HepG2 (cell line): Measurements from ENCODE around the gene ABCA3. TPM values are rescaled to one million over a fixed set of nuclear protein-coding genes. Genes with fewer than 3 reads are reported as not detected.

Source experiments
- CEBPB ChIP-seq: IDR thresholded peaks from 2 replicates; pipeline ENCODE4 v1.6.1; 2011; ENCODE audit warnings: low read depth, low read length, improper control_type of control experiment, borderline replicate concordance
- GTF2F1 ChIP-seq: fragments of 150-350 bp; IDR thresholded peaks from 2 replicates; pipeline ENCODE4 v1.6.1; 2014; ENCODE audit warnings: low read length
- HOXA5 ChIP-seq: sonication (generic); formaldehyde crosslinking; IDR thresholded peaks from 2 replicates; pipeline ENCODE4 v1.4.0; 2020; ENCODE audit warnings: missing genetic modification reagents
- IKZF1 ChIP-seq: fragments of 450-650 bp; IDR thresholded peaks from 2 replicates; pipeline ENCODE4 v1.7.1; 2016
- ISX ChIP-seq: sonication (generic); formaldehyde crosslinking; conservative IDR thresholded peaks from 2 replicates; pipeline ENCODE4 v1.5.0; 2020; ENCODE audit warnings: missing genetic modification reagents
- MED13 ChIP-seq: sonication (generic); formaldehyde crosslinking; IDR thresholded peaks from 2 replicates; pipeline ENCODE4 v1.5.0; 2020; ENCODE audit warnings: missing genetic modification reagents
- SETDB1 ChIP-seq: sonication (generic); formaldehyde crosslinking; IDR thresholded peaks from 2 replicates; pipeline ENCODE4 v1.5.1; 2020; ENCODE audit warnings: missing genetic modification reagents, mild to moderate bottlenecking, borderline replicate concordance
- ZBTB21 ChIP-seq: sonication (generic); formaldehyde crosslinking; IDR thresholded peaks from 2 replicates; pipeline ENCODE4 v1.4.0; 2020; ENCODE audit warnings: missing genetic modification reagents
- ZC3H13 ChIP-seq: sonication (generic); formaldehyde crosslinking; IDR thresholded peaks from 2 replicates; pipeline ENCODE4 v1.8.1; 2023; ENCODE audit warnings: mild to moderate bottlenecking, missing genetic modification reagents, moderate library complexity
- ZFP62 ChIP-seq: sonication (generic); formaldehyde crosslinking; IDR thresholded peaks from 2 replicates; pipeline ENCODE4 v1.4.0; 2020; ENCODE audit warnings: missing genetic modification reagents
- ZNF224 ChIP-seq: sonication (generic); formaldehyde crosslinking; IDR thresholded peaks from 2 replicates; pipeline ENCODE4 v1.5.0; 2020; ENCODE audit warnings: mild to moderate bottlenecking, missing genetic modification reagents
- ZNF501 ChIP-seq: sonication (generic); formaldehyde crosslinking; IDR thresholded peaks from 2 replicates; pipeline ENCODE4 v1.5.1; 2020; ENCODE audit warnings: mild to moderate bottlenecking, moderate library complexity, missing genetic modification reagents
- ZNF562 ChIP-seq: sonication (generic); formaldehyde crosslinking; IDR thresholded peaks from 2 replicates; pipeline ENCODE4 v1.8.0; 2022; ENCODE audit warnings: missing genetic modification reagents, borderline replicate concordance
- ZNF724P ChIP-seq: sonication (generic); formaldehyde crosslinking; IDR thresholded peaks from 2 replicates; pipeline ENCODE4 v1.8.0; 2022; ENCODE audit warnings: missing genetic modification reagents, borderline replicate concordance
- ZNF773 ChIP-seq: sonication (generic); formaldehyde crosslinking; IDR thresholded peaks from 2 replicates; pipeline ENCODE4 v1.4.0; 2020; ENCODE audit warnings: missing genetic modification reagents, borderline replicate concordance
- ZNF781 ChIP-seq: sonication (generic); formaldehyde crosslinking; IDR thresholded peaks from 2 replicates; pipeline ENCODE4 v1.5.1; 2020; ENCODE audit warnings: borderline replicate concordance, mild to moderate bottlenecking, missing genetic modification reagents; ENCODE audit errors: not compliant biosample characterization
- ZSCAN20 ChIP-seq: sonication (generic); formaldehyde crosslinking; IDR thresholded peaks from 2 replicates; pipeline ENCODE4 v1.4.0; 2020; ENCODE audit warnings: missing genetic modification reagents, mild to moderate bottlenecking, borderline replicate concordance
- polyA plus RNA-seq, 8 experiments: library from polyadenylated mRNA; depleted of rRNA in 3 of 8; stranded (reverse) in 7 of 8; unstranded in 1 of 8; fragments of >200 nt; fragmentation: Illumina TruSeq in 4 of 8; extraction: Trizol in 4 of 8; gene quantifications; 2 replicates each; pipeline versions ENCODE4 v1.2.1 to v1.2.3, GENCODE V29; 2011 to 2016; ENCODE audit warnings: low read depth in 4 of 8, missing spikeins in 1 of 8, mixed read lengths in 1 of 8; ENCODE audit not compliant: insufficient read depth in 1 of 8
- total RNA-seq, 5 experiments: library from RNA; depleted of rRNA; stranded (reverse); fragments of >200 nt; fragmentation: Illumina TruSeq; extraction: Trizol; gene quantifications; 2 replicates each; pipeline ENCODE4 v1.2.3, GENCODE V29; 2016; ENCODE audit warnings: low read depth in 1 of 5
- TF ChIP-seq, protein P1 (sequence below): sonication (generic); formaldehyde crosslinking; IDR thresholded peaks from 2 replicates; pipeline ENCODE4 v1.4.0; 2020; ENCODE audit warnings: missing genetic modification reagents
- TF ChIP-seq, protein P2 (sequence below), 2 experiments: sonication (generic) in 1 of 2; formaldehyde crosslinking in 1 of 2; IDR thresholded peaks; 2 replicates each; pipeline versions ENCODE4 v1.4.0 to v1.6.1; 2018 to 2020; ENCODE audit warnings: missing genetic modification reagents in 2 of 2, borderline replicate concordance in 1 of 2, low read depth in 1 of 2, mild to moderate bottlenecking in 1 of 2, missing biosample characterization in 1 of 2
- TF ChIP-seq, protein P3 (sequence below): sonication (generic); formaldehyde crosslinking; IDR thresholded peaks from 2 replicates; pipeline ENCODE4 v1.8.0; 2022; ENCODE audit warnings: missing genetic modification reagents, mild to moderate bottlenecking, moderate library complexity, borderline replicate concordance
- TF ChIP-seq, protein P4 (sequence below): sonication (generic); formaldehyde crosslinking; IDR thresholded peaks from 2 replicates; pipeline ENCODE4 v1.8.0; 2022; ENCODE audit warnings: mild to moderate bottlenecking, missing genetic modification reagents, moderate library complexity

ABCA3 gene
- total and polyA plus RNA-seq, 2 of the 13 experiments (the other 11 are each of a cell fraction or from before 2014, with no cell fraction given) = 0.60 to 1.5 TPM

DNA sequence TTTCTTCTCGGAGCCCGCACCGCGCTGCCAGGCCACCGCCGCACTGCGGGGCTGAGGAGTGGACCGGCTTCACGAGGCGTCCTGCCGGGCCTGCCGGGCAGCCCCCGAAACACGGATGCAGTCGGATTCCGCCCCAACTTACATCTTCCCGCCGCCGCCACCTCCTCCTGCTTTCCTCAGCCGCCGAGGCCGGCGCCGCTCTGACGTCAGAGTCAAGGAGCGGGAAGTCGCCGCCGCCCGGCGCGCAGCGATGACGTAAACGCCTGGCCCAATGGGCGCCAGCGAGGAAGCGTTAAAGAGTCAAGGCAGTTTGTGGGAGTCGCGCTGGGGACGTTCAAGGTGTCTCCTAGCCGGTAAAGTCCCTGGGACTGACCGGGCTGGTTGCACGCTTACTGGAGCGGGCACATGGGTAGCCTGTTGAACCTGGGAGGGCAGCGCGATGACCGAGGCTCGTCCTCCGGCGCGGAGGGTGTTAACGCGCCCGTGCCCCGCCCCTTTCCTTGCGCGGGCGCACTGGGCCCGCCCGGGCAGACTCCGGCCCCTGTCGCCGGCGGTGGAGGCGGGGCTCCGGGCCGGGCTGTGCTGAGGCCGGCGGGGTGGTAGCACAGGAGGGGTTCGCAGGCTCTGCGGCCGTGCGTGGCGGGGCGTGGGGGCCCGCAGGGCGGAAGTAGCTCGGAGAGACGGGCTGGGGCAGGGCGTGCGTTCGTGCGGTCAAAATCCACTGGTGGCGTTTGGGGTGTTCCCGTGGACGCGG is 72.4 kb downstream of the ABCA3 start, which contains the start of gene RNPS1 (continued):
- TF ChIP-seq ZBTB21 (CRISPR knock-in tag) = peak; percentile 89
- TF ChIP-seq ZSCAN20 (CRISPR knock-in tag) = 0 out of 2 replicates have a peak, but pooled peaks have one; percentile 53
- no peak; the same call in 1 of the 2 replicates for TF ChIP-seq ISX (CRISPR knock-in tag)
- TF ChIP-seq ZNF562 (CRISPR knock-in tag) = no peak
- TF ChIP-seq ZFP62 (CRISPR knock-in tag) = no peak
- peak; percentile 89 for TF ChIP-seq ZNF781 (CRISPR knock-in tag)
- no peak for TF ChIP-seq SETDB1
- TF ChIP-seq IKZF1 = no peak
- peak; percentile 84 for TF ChIP-seq ZNF501 (CRISPR knock-in tag)
- TF ChIP-seq, protein P1, sequence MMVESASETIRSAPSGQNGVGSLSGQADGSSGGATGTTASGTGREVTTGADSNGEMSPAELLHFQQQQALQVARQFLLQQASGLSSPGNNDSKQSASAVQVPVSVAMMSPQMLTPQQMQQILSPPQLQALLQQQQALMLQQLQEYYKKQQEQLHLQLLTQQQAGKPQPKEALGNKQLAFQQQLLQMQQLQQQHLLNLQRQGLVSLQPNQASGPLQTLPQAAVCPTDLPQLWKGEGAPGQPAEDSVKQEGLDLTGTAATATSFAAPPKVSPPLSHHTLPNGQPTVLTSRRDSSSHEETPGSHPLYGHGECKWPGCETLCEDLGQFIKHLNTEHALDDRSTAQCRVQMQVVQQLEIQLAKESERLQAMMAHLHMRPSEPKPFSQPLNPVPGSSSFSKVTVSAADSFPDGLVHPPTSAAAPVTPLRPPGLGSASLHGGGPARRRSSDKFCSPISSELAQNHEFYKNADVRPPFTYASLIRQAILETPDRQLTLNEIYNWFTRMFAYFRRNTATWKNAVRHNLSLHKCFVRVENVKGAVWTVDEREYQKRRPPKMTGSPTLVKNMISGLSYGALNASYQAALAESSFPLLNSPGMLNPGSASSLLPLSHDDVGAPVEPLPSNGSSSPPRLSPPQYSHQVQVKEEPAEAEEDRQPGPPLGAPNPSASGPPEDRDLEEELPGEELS (CRISPR knock-in tag) = peak; percentile 43; the same call in 1 of the 2 replicates
- TF ChIP-seq, protein P2, sequence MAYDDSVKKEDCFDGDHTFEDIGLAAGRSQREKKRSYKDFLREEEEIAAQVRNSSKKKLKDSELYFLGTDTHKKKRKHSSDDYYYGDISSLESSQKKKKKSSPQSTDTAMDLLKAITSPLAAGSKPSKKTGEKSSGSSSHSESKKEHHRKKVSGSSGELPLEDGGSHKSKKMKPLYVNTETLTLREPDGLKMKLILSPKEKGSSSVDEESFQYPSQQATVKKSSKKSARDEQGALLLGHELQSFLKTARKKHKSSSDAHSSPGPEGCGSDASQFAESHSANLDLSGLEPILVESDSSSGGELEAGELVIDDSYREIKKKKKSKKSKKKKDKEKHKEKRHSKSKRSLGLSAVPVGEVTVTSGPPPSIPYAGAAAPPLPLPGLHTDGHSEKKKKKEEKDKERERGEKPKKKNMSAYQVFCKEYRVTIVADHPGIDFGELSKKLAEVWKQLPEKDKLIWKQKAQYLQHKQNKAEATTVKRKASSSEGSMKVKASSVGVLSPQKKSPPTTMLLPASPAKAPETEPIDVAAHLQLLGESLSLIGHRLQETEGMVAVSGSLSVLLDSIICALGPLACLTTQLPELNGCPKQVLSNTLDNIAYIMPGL (CRISPR knock-in tag; IDR thresholded peaks at IDR 0.05; ENCODE audit: borderline replicate concordance in 1 of 2, low read depth in 1 of 2) = peak; percentile 50 to 82
- peak; percentile 21; the same call in 1 of the 2 replicates for TF ChIP-seq MED13 (CRISPR knock-in tag)
- TF ChIP-seq HOXA5 (CRISPR knock-in tag) = peak; percentile 67; the same call in 1 of the 2 replicates
- TF ChIP-seq CEBPB = no peak
- 0 out of 2 replicates have a peak, but pooled peaks have one; percentile 26 for TF ChIP-seq GTF2F1
- TF ChIP-seq ZNF224 (CRISPR knock-in tag) = peak; percentile 90
- peak; percentile 64 for TF ChIP-seq ZC3H13 (CRISPR knock-in tag)
- no peak for TF ChIP-seq ZNF773 (CRISPR knock-in tag)
- TF ChIP-seq, protein P3, sequence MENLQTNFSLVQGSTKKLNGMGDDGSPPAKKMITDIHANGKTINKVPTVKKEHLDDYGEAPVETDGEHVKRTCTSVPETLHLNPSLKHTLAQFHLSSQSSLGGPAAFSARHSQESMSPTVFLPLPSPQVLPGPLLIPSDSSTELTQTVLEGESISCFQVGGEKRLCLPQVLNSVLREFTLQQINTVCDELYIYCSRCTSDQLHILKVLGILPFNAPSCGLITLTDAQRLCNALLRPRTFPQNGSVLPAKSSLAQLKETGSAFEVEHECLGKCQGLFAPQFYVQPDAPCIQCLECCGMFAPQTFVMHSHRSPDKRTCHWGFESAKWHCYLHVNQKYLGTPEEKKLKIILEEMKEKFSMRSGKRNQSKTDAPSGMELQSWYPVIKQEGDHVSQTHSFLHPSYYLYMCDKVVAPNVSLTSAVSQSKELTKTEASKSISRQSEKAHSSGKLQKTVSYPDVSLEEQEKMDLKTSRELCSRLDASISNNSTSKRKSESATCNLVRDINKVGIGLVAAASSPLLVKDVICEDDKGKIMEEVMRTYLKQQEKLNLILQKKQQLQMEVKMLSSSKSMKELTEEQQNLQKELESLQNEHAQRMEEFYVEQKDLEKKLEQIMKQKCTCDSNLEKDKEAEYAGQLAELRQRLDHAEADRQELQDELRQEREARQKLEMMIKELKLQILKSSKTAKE (CRISPR knock-in tag) = no peak; the same call in 1 of the 2 replicates
- TF ChIP-seq, protein P4, sequence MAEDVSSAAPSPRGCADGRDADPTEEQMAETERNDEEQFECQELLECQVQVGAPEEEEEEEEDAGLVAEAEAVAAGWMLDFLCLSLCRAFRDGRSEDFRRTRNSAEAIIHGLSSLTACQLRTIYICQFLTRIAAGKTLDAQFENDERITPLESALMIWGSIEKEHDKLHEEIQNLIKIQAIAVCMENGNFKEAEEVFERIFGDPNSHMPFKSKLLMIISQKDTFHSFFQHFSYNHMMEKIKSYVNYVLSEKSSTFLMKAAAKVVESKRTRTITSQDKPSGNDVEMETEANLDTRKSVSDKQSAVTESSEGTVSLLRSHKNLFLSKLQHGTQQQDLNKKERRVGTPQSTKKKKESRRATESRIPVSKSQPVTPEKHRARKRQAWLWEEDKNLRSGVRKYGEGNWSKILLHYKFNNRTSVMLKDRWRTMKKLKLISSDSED (CRISPR knock-in tag) = no peak
- 0 out of 2 replicates have a peak, but pooled peaks have one; percentile 28 for TF ChIP-seq ZNF724P (CRISPR knock-in tag)
